Natural killer cell (primary cell): ENCODE data around the gene ZNF383. TPM values are rescaled to one million over a fixed set of nuclear protein-coding genes. Genes with fewer than 3 reads are reported as not detected.
"Not testable (repeated sequence)": the region's sequence is repeated elsewhere in the genome, so short reads cannot be mapped to it uniquely, and the experiment has no call there.

Source experiments
- ATAC-seq, 3 donors: fragments of 150-1000 bp in 2 of 3; fragments of 200-7000 bp in 1 of 3; cut with Tn5 transposase; 1 replicate in 1 of 3; 2 replicates in 2 of 3; pipeline ENCODE4 v1.10.0; 2021; ENCODE audit warnings: mild to moderate bottlenecking in 2 of 3, moderate library complexity in 2 of 3
- DNase-seq, 2 donors: peaks; one replicate each; pipeline versions ENCODE4 v3.0.0 to v3.0.0-alpha.2; 2013 to 2021; ENCODE audit warnings: mixed read lengths in 1 of 2
- H3K27ac ChIP-seq: one replicate; pipeline ENCODE4 v1.5.1; 2013; ENCODE audit warnings: mild to moderate bottlenecking, low read length
- H3K27me3 ChIP-seq: one replicate; pipeline ENCODE4 v1.6.1; 2013; ENCODE audit warnings: low read length; ENCODE audit not compliant: control insufficient read depth, insufficient read depth
- H3K36me3 ChIP-seq: one replicate; pipeline ENCODE4 v1.6.1; 2013; ENCODE audit warnings: low read length; ENCODE audit not compliant: control insufficient read depth, insufficient read depth
- H3K4me1 ChIP-seq: one replicate; pipeline ENCODE4 v1.6.1; 2013; ENCODE audit warnings: low read length; ENCODE audit not compliant: control insufficient read depth, insufficient read depth
- H3K4me3 ChIP-seq: one replicate; pipeline ENCODE4 v1.5.1; 2013; ENCODE audit warnings: low read length
- H3K9me3 ChIP-seq: one replicate; pipeline ENCODE4 v1.6.1; 2013; ENCODE audit warnings: low read length; ENCODE audit not compliant: control insufficient read depth, insufficient read depth
- H3K27ac Mint-ChIP-seq, 2 donors: one replicate each; pipeline ENCODE4 v1.8.0; 2022; ENCODE audit warnings: mild to moderate bottlenecking in 2 of 2, mixed read lengths in 2 of 2, moderate library complexity in 1 of 2
- H3K27me3 Mint-ChIP-seq, 2 donors: one replicate each; pipeline ENCODE4 v1.8.0; 2022; ENCODE audit warnings: low read depth in 2 of 2, mixed read lengths in 2 of 2
- H3K36me3 Mint-ChIP-seq: one replicate; pipeline ENCODE4 v1.8.0; 2022; ENCODE audit warnings: mixed read lengths
- H3K4me1 Mint-ChIP-seq, 2 donors: one replicate each; pipeline ENCODE4 v1.8.0; 2022; ENCODE audit warnings: mixed read lengths in 2 of 2
- H3K4me3 Mint-ChIP-seq: one replicate; pipeline ENCODE4 v1.8.0; 2022; ENCODE audit warnings: mild to moderate bottlenecking, moderate library complexity, mixed read lengths
- H3K9me3 Mint-ChIP-seq, 2 donors: one replicate each; pipeline ENCODE4 v1.8.0; 2022; ENCODE audit warnings: mixed read lengths in 2 of 2
- WGBS: methylation state at CpG from one replicate; pipeline ENCODE4 v1.1.7; 2013; ENCODE audit warnings: missing lambda C conversion rate; ENCODE audit not compliant: insufficient coverage; 5-methylcytosine and 5-hydroxymethylcytosine counted together
- intact Hi-C: fragments of 100-400 bp; cut with micrococcal nuclease; formaldehyde crosslinking; loops from one replicate; pipeline ENCODE4 v1.14.2; 2022
- total RNA-seq, 4 donors: library from RNA; stranded (reverse); fragments of 120-200 nt in 1 of 4; gene quantifications; one replicate each; pipeline versions ENCODE4 v1.2.3 to v1.2.4, GENCODE V29; 2013 to 2022

Gene ZNF383
- total RNA-seq, 3 donors from 2014 or later (not counting 1 experiment from before 2014, with no cell fraction given), result 21.6 to 27.1 (median 26.4) TPM

DNA sequence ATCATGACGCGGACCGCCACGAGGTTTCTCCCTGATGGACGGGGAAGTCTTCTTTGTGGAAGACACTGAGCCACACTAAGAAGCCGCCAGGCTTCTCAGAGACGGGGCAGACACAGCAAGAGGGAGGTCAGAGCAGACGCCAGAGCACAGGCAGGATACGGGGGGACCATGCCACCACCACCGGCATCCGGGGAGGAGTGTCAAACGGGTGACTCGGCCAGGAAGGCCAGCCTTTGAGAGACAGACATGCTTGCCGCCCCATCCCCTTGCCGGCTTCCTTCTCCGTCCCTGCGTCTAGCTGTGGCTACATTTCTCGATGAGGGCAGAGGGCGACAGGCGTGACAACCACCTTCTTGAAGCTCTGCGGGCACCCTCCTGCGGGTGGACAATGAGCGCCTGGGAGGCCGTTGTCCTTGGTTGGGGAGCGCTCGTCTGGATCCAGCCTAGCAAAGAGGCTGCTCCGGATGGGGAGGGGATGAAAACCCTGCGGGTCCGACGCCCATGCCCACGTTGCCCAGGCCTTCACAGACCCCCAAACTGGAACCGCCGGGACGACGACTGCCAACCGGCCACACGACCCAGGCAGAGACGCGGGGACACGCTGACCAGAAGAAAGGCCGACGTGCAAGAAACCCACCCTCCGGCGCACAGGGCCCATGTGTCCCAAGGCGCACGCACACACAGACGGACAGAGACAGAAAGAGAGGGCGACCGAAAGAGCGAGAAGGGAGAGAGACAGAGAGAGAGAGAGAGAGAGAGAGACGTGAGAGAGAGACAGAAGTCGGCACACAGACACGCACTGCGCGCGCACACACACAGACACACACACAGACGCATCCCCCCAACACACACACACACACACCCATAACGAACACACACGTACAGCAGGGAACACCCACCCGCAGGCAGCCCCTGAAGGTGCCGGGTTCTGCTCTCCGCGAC, 75.3 kb downstream of the ZNF383 start:
- H3K27me3 ChIP-seq, H3K27me3 Mint-ChIP-seq, H3K4me1 Mint-ChIP-seq, H3K4me3 Mint-ChIP-seq, ATAC-seq, H3K4me3 ChIP-seq, H3K36me3 Mint-ChIP-seq, intact Hi-C loops, H3K27ac Mint-ChIP-seq, H3K4me1 ChIP-seq, H3K36me3 ChIP-seq, H3K27ac ChIP-seq, H3K9me3 Mint-ChIP-seq, H3K9me3 ChIP-seq: not testable (repeated sequence)
- DNase-seq, result peak in 1 of 2 donors; percentile 58
- WGBS, result 96% methylated on average over 50 of the region's 63 CpGs

DNA sequence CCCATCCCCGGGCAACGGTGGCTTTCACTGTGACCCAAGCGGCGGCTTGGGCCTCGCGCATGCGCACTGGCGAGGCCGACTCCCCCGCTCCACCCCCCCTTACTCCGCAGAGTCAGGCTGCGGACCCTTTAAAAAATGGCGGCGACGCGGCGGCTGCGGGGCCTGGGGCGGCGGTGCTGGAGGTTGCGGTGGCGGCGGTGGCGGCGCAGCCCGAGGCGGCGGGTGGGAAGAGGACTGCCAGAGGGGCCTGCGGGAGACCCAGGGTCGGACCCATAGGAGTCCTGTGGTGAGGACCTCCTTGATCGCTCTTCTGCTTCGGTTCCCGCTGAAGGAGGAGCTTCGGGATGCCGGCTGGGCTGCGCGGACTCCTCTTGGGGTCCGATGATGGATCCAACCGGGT, 76.2 kb downstream of the ZNF383 start:
- H3K27me3 ChIP-seq, H3K4me1 Mint-ChIP-seq, H3K36me3 Mint-ChIP-seq, H3K36me3 ChIP-seq, DNase-seq, ATAC-seq, H3K4me3 ChIP-seq, H3K27me3 Mint-ChIP-seq, intact Hi-C loops, H3K9me3 Mint-ChIP-seq, H3K27ac Mint-ChIP-seq, H3K4me1 ChIP-seq, H3K27ac ChIP-seq, H3K4me3 Mint-ChIP-seq, H3K9me3 ChIP-seq: not testable (repeated sequence)
- WGBS, result no CpG with 5 or more reads among the region's 39 CpGs

Other genes with a start within 250 kb of the ZNF383 start
- 10 to 100 TPM in 2 of 3 donors, 1 to 10 TPM in 1; 6.4 to 15.6 (median 10.2) TPM for gene ZNF420, start 139.8 kb upstream of the ZNF383 start, total RNA-seq
- 10 to 100 TPM in 1 of 3 donors, 1 to 10 TPM in 2; 8.9 to 12.6 (median 9.9) TPM for gene ZNF585A, start 45.5 kb upstream of the ZNF383 start, total RNA-seq
- 10 to 100 TPM; 12.6 to 21.6 (median 12.7) TPM for gene ZNF585B, start 7.7 kb upstream of the ZNF383 start, total RNA-seq
- 10 to 100 TPM in 2 of 3 donors, 1 to 10 TPM in 1; 9.9 to 14.0 (median 13.6) TPM for gene ZNF527, start 152.9 kb downstream of the ZNF383 start, total RNA-seq
- 1 to 10 TPM; 6.3 to 9.5 (median 8.0) TPM for gene ZNF569, start 249.2 kb downstream of the ZNF383 start, total RNA-seq